Vagina (tissue), 2 donors: ENCODE data around the gene IRF8. TPM values are rescaled to one million over a fixed set of nuclear protein-coding genes. Genes with fewer than 3 reads are reported as not detected.

Experiments
- DNase-seq, 2 donors: peaks; one replicate each; pipeline ENCODE4 v3.0.0-alpha.2; 2017; ENCODE audit errors: extremely low spot score in 2 of 2
- H3K27ac ChIP-seq: fragments of 200-600 bp; sonication (generic); one replicate; pipeline ENCODE4 v1.5.1; 2019
- H3K27me3 ChIP-seq: fragments of 200-600 bp; sonication (generic); one replicate; pipeline ENCODE4 v1.5.1; 2019
- H3K36me3 ChIP-seq, 2 donors: fragments of 200-600 bp; sonication (generic); one replicate each; pipeline ENCODE4 v1.5.1; 2017 to 2019
- H3K4me1 ChIP-seq: fragments of 200-600 bp; sonication (generic); one replicate; pipeline ENCODE4 v1.5.1; 2019
- H3K4me3 ChIP-seq, 2 donors: fragments of 200-600 bp; sonication (generic); 1 replicate in 1 of 2; 2 replicates in 1 of 2; pipeline ENCODE4 v1.5.1; 2016 to 2019
- H3K9me3 ChIP-seq: fragments of 200-600 bp; sonication (generic); one replicate; pipeline ENCODE4 v1.5.1; 2019
- POLR2A ChIP-seq, 2 donors: fragments of 450-650 bp; IDR thresholded peaks; one replicate each; pipeline ENCODE4 v1.6.1; 2017; ENCODE audit warnings: antibody characterized with exemption in 2 of 2, mild to moderate bottlenecking in 2 of 2, moderate library complexity in 2 of 2
- POLR2AphosphoS5 ChIP-seq, 2 donors: sonication (generic); formaldehyde crosslinking; IDR thresholded peaks; one replicate each; pipeline ENCODE4 v1.9.0; 2017; ENCODE audit warnings: antibody characterized with exemption in 2 of 2, mild to moderate bottlenecking in 2 of 2, low read depth in 1 of 2; ENCODE audit not compliant: insufficient read depth in 1 of 2
- intact Hi-C: fragments of 100-400 bp; cut with DNase I; formaldehyde crosslinking; loops from one replicate; pipeline ENCODE4 v1.15.1; 2023
- total RNA-seq: library from RNA; depleted of rRNA; stranded (reverse); fragments of >200 nt; gene quantifications from one replicate; pipeline ENCODE4 v1.2.3, GENCODE V29; 2016
- TF ChIP-seq, protein P1 (sequence below), 3 experiments: fragments of 450-650 bp in 2 of 3; fragments of 200-600 bp in 1 of 3; sonication (generic) in 1 of 3; IDR thresholded peaks; one replicate each; pipeline ENCODE4 v1.5.1; 2017 to 2019; ENCODE audit warnings: antibody characterized with exemption in 3 of 3, mild to moderate bottlenecking in 2 of 3, moderate library complexity in 2 of 3

The IRF8 gene
- total RNA-seq, 1 donor from 2014 or later: 7.6 TPM

DNA sequence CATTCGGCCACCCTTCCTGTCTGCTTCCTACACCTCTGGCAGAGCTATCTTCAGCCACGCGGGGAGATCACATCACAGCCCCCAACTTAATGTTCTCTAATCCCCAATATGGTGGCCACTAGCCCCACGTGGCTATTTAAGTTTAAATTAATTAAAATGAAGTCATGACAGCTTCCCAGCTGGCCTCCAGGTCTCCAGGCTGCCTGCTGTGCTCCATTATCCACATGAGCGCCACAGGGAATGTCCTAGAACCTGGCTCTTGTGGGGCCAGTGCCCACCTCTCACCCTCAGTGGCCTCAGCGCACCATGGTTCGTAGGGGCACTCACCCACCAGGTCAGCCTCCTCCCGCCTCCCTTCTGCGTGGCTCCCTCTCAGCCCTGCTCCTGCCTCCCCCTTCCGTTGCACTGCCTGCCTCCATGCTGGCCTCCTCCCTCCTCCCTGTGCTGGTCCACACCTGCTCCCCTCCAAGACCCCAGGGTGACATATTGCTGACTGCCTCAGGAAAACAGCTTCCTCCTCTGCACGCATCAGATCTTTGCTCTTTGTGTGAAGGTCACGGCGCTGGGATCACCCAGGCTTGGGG, 47.7 kb downstream of the IRF8 start:
- intact Hi-C loops: no loop called here
- Histone ChIP-seq H3K27me3 (no peaks in the 10 kb centered on the region), H3K4me1 (no peaks in the 10 kb centered on the region), H3K36me3 (no peaks in the 10 kb centered on the region), H3K4me3 (no peak overlapping the region), H3K9me3 (no peaks in the 10 kb centered on the region), H3K27ac (no peak overlapping the region)
- DNase-seq: no peak
- no peak for TF ChIP-seq POLR2A (IDR thresholded peaks at IDR 0.05)
- TF ChIP-seq, protein P1, sequence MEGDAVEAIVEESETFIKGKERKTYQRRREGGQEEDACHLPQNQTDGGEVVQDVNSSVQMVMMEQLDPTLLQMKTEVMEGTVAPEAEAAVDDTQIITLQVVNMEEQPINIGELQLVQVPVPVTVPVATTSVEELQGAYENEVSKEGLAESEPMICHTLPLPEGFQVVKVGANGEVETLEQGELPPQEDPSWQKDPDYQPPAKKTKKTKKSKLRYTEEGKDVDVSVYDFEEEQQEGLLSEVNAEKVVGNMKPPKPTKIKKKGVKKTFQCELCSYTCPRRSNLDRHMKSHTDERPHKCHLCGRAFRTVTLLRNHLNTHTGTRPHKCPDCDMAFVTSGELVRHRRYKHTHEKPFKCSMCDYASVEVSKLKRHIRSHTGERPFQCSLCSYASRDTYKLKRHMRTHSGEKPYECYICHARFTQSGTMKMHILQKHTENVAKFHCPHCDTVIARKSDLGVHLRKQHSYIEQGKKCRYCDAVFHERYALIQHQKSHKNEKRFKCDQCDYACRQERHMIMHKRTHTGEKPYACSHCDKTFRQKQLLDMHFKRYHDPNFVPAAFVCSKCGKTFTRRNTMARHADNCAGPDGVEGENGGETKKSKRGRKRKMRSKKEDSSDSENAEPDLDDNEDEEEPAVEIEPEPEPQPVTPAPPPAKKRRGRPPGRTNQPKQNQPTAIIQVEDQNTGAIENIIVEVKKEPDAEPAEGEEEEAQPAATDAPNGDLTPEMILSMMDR (IDR thresholded peaks at IDR 0.05): no peak
- TF ChIP-seq POLR2AphosphoS5 (IDR thresholded peaks at IDR 0.05; ENCODE audit: insufficient read depth in 1 of 2, low read depth in 1 of 2): no peak

DNA sequence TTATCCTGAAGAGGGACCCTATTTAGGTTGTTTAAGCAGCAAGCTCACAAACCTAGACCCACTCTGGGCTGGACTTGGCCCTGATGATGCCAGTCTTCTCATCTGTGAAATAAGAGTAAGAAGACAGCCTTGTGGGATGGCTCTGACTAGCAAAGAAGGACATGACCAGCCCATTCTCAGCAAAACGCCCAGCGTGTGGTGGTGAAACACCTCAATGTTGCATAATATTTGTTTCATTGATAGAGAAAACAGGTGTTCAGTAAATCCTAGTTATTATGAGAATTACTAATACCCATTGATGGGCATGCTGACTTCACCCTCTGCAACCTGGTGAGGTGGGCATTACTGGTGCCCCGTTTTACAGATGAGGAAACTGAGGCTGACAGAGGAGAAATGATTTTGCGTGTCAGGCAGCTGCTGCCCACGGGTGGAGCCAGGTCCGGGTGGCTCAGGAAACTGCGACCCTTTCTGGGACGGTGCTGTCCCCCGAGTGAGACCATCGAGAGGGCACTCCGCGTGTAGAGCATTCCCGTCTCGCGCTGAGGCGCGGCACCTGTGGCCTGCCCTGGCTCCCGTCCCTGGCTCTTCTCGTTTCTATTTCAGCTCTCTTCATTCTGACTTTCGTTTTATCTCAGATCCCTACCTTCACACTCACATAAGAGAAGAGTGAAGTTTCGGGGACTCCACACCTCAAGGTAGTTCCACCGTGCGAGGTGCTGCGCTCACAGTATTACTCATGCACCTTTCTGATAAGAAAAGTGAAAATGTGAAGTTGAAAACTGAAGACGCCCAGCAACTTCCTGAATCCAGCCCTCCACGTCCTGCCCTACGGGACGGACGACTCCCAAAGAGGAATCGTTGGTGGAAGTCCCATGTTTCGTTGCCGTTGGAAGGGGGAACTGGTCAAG, 48.5 kb downstream of the IRF8 start:
- no peaks in the 10 kb centered on the region for H3K36me3 ChIP-seq
- intact Hi-C loops: no loop called here
- H3K4me1 ChIP-seq: no peaks in the 10 kb centered on the region
- no peaks in the 10 kb centered on the region for H3K9me3 ChIP-seq
- no peak for DNase-seq
- no peak overlapping the region for H3K27ac ChIP-seq
- no peaks in the 10 kb centered on the region for H3K27me3 ChIP-seq
- H3K4me3 ChIP-seq: no peak overlapping the region
- TF ChIP-seq, protein P1 (IDR thresholded peaks at IDR 0.05): no peak
- TF ChIP-seq POLR2AphosphoS5 (IDR thresholded peaks at IDR 0.05; ENCODE audit: insufficient read depth in 1 of 2, low read depth in 1 of 2): no peak
- no peak for TF ChIP-seq POLR2A (IDR thresholded peaks at IDR 0.05)

DNA sequence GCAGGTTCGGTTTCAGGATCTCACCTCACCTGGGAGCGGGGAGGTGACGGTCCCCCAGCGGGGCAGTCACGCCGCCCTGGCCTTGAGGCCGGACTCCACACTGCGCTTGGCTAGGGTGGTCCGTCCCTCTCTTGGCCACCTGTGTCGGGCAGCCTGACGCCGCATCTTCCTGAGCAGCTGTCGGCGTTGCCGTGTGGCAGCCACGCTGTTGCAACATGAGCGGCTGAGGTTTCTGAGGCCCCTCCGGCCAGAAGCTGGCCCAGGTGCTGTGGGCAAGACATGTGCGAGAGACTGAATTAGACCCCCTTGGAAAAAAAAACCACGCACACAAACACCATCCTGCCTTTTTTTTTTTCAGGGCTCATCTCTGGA, 49.2 kb downstream of the IRF8 start:
- TF ChIP-seq, protein P1 (IDR thresholded peaks at IDR 0.05): no peak
- TF ChIP-seq POLR2AphosphoS5 (IDR thresholded peaks at IDR 0.05; ENCODE audit: insufficient read depth in 1 of 2, low read depth in 1 of 2) (no peak), POLR2A (IDR thresholded peaks at IDR 0.05) (no peak)
- Histone ChIP-seq H3K4me3 (no peak overlapping the region), H3K27ac (no peak overlapping the region), H3K4me1 (no peaks in the 10 kb centered on the region), H3K36me3 (no peaks in the 10 kb centered on the region), H3K27me3 (no peaks in the 10 kb centered on the region), H3K9me3 (no peaks in the 10 kb centered on the region)
- intact Hi-C loops: no loop called here
- DNase-seq: no peak

DNA sequence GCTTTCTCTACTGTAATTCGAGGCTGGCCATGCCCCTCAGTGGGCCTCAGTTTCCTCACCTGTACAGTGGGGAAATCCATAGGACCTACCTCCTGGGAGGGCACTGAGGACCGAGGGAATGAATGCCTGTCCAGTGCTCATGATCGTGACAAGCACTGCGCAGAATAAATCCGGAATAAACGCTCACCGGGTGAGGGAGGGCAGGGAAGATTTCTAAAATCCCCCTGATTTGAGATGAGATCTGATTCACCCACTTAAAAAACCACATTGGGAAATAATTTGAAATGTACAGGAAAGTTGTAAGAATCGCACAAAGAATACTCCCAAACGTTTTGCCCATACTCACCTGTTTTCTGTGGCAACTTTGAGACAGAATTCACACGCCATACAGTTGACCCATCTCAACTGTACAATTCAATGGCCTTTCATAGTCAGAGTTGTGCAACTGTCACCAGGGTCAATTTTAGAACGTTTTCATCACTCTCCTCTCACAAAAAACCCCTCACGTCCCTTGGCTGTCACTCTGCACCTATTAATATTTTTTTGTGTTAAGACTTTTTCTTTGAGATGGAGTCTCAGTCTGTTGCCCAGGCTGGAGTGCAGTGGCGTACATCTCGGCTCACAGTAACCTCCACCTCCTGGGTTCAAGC, 49.8 kb downstream of the IRF8 start:
- intact Hi-C loops: no loop called here
- H3K27me3 ChIP-seq: no peaks in the 10 kb centered on the region
- TF ChIP-seq POLR2A (IDR thresholded peaks at IDR 0.05): no peak
- TF ChIP-seq, protein P1 (IDR thresholded peaks at IDR 0.05): no peak
- TF ChIP-seq POLR2AphosphoS5 (IDR thresholded peaks at IDR 0.05; ENCODE audit: insufficient read depth in 1 of 2, low read depth in 1 of 2): no peak

More for the DNA sequence above, 49.8 kb downstream of the IRF8 start:
- H3K4me1 ChIP-seq: no peaks in the 10 kb centered on the region
- H3K9me3 ChIP-seq: no peaks in the 10 kb centered on the region
- H3K27ac ChIP-seq: no peak overlapping the region
- no peak for DNase-seq
- no peaks in the 10 kb centered on the region for H3K36me3 ChIP-seq
- H3K4me3 ChIP-seq: no peak overlapping the region
